Glutamatergic neuron (in vitro differentiated cells): ENCODE measurements around the gene HECTD3. TPM values are rescaled to one million over a fixed set of nuclear protein-coding genes. Genes with fewer than 3 reads are reported as not detected.

ENCODE experiments used
- DNase-seq: peaks from one replicate; pipeline ENCODE4 v3.0.0; 2022
- H3K27ac Mint-ChIP-seq: one replicate; pipeline ENCODE4 v1.8.0; 2020; ENCODE audit warnings: mild to moderate bottlenecking, mixed read lengths, inconsistent platforms; ENCODE audit not compliant: unreplicated experiment
- H3K27me3 Mint-ChIP-seq: one replicate; pipeline ENCODE4 v1.8.0; 2020; ENCODE audit warnings: mild to moderate bottlenecking, moderate library complexity, mixed read lengths, inconsistent platforms; ENCODE audit not compliant: unreplicated experiment
- H3K36me3 Mint-ChIP-seq: one replicate; pipeline ENCODE4 v1.8.0; 2020; ENCODE audit warnings: mild to moderate bottlenecking, mixed read lengths, inconsistent platforms; ENCODE audit not compliant: unreplicated experiment
- H3K4me1 Mint-ChIP-seq: one replicate; pipeline ENCODE4 v1.8.0; 2020; ENCODE audit warnings: mild to moderate bottlenecking, low read depth, mixed read lengths, inconsistent platforms; ENCODE audit not compliant: unreplicated experiment
- H3K4me3 Mint-ChIP-seq: one replicate; pipeline ENCODE4 v1.8.0; 2020; ENCODE audit warnings: mild to moderate bottlenecking, mixed read lengths, inconsistent platforms; ENCODE audit not compliant: unreplicated experiment
- H3K9me3 Mint-ChIP-seq: one replicate; pipeline ENCODE4 v1.8.0; 2020; ENCODE audit warnings: mild to moderate bottlenecking, moderate library complexity, mixed read lengths, inconsistent platforms; ENCODE audit not compliant: unreplicated experiment
- total RNA-seq: library from RNA; stranded (reverse); fragmentation: NEBNext Ultra II Directional; extraction: Animal tissue kit (Norgen Biotek cat#: 25700); gene quantifications from one replicate; pipeline ENCODE4 v1.2.1, GENCODE V29; 2021; ENCODE audit not compliant: unreplicated experiment
- TF ChIP-seq, protein P1 (sequence below): fragments of 200-600 bp; sonication (generic); IDR thresholded peaks from one replicate; pipeline ENCODE4 v1.5.0; 2021; ENCODE audit not compliant: partially characterized antibody, unreplicated experiment

The HECTD3 gene
- total RNA-seq, 1 donor from 2014 or later: 137 TPM

DNA sequence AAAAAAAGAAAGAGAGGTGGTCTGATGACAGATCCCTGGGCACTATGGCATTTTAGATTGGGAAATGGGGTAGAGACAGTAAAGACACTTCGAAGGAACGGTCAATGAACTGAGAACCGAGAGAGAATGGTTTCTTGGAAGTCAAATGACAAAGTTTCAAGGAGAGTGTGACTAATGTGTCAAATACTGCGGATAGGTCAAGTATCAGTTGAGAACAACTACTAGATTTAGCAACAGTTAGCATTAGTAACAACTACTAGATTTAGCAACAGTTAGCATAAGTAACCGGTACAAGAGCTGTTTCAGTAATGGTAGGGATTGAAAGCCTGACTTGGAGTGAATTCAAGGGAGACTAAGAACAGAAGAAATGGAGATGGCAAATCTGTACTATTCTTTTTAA lies 35.9 kb upstream of the HECTD3 start:
- Mint-ChIP-seq H3K4me3 (no peak overlapping the region), H3K36me3 (no peaks in the 10 kb centered on the region), H3K27ac (no peak overlapping the region), H3K4me1 (no peaks in the 10 kb centered on the region), H3K9me3 (peaks cover 2% of the 10 kb centered on the region), H3K27me3 (no peaks in the 10 kb centered on the region)
- TF ChIP-seq, protein P1, sequence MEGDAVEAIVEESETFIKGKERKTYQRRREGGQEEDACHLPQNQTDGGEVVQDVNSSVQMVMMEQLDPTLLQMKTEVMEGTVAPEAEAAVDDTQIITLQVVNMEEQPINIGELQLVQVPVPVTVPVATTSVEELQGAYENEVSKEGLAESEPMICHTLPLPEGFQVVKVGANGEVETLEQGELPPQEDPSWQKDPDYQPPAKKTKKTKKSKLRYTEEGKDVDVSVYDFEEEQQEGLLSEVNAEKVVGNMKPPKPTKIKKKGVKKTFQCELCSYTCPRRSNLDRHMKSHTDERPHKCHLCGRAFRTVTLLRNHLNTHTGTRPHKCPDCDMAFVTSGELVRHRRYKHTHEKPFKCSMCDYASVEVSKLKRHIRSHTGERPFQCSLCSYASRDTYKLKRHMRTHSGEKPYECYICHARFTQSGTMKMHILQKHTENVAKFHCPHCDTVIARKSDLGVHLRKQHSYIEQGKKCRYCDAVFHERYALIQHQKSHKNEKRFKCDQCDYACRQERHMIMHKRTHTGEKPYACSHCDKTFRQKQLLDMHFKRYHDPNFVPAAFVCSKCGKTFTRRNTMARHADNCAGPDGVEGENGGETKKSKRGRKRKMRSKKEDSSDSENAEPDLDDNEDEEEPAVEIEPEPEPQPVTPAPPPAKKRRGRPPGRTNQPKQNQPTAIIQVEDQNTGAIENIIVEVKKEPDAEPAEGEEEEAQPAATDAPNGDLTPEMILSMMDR: no peak
- DNase-seq: no peak

DNA sequence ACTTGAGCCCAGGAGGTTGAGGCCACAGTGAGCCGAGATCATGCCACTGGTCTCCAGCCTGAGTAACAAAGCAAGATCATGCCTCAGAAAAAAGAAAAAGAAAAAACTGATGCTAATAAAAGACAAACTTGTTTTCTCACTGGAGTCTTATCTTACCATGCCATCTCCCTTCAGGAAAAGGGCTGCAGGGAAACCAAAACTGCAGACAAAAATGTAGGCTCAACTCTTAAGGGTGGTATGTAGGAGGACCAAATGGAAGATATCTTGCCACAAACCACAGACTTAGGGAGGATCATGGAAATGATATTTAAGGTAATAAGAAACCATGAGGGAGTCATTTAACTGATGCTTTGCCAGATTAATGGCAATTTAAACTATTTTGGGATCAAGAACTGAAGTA lies 33.8 kb upstream of the HECTD3 start:
- Mint-ChIP-seq H3K27ac (no peak overlapping the region), H3K9me3 (peaks cover 2% of the 10 kb centered on the region), H3K4me1 (no peaks in the 10 kb centered on the region), H3K4me3 (no peak overlapping the region), H3K27me3 (no peaks in the 10 kb centered on the region), H3K36me3 (no peaks in the 10 kb centered on the region)
- TF ChIP-seq, protein P1: no peak
- no peak for DNase-seq

DNA sequence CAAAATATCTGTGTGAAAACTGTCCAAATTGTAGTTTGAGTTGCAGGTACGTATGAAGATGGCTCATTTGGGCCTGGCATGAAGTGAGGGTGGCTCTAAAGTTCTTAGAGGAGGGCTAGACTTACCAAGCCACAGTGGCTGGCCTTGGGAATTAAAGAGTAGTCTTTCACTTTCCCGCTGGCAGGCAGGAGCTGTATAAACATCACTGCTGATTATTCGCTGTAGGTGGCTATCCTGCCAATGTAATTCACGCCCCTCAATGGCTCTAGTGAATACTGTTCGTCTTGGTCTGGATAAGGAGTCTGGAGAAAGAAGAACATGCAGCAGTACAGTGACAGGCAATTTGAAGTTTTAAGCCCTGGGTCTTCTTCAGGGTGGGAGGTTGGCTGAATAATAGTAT lies 32.0 kb upstream of the HECTD3 start:
- Mint-ChIP-seq H3K36me3 (no peaks in the 10 kb centered on the region), H3K4me1 (no peaks in the 10 kb centered on the region), H3K27ac (no peak overlapping the region), H3K4me3 (no peak overlapping the region), H3K9me3 (peaks cover 2% of the 10 kb centered on the region), H3K27me3 (peaks cover 2% of the 10 kb centered on the region)
- no peak for DNase-seq
- TF ChIP-seq, protein P1: no peak

DNA sequence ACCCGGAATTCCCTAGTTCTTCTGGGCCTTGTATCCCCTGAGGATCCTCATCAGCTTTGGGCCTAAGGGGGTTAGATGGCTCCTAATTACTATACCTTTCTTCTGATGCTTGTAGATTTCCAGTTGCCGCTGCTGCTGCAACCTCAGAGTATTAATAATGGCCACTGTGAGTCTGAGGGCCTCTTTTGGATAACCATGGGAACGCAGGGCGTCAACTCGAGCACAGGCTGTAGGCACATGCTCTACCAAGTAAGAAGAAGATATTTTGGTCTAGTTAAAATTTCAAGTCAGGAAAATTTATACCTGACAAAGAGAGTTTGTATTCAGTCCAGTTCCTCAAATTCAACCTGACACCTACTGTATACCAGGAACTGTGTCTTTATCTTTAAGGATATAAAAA lies 29.2 kb upstream of the HECTD3 start:
- H3K36me3 Mint-ChIP-seq: no peaks in the 10 kb centered on the region
- no peak overlapping the region for H3K4me3 Mint-ChIP-seq
- H3K4me1 Mint-ChIP-seq: no peaks in the 10 kb centered on the region
- H3K27ac Mint-ChIP-seq: no peak overlapping the region
- TF ChIP-seq, protein P1: no peak
- H3K27me3 Mint-ChIP-seq: peaks cover 2% of the 10 kb centered on the region
- H3K9me3 Mint-ChIP-seq: peaks cover 2% of the 10 kb centered on the region
- DNase-seq: no peak

DNA sequence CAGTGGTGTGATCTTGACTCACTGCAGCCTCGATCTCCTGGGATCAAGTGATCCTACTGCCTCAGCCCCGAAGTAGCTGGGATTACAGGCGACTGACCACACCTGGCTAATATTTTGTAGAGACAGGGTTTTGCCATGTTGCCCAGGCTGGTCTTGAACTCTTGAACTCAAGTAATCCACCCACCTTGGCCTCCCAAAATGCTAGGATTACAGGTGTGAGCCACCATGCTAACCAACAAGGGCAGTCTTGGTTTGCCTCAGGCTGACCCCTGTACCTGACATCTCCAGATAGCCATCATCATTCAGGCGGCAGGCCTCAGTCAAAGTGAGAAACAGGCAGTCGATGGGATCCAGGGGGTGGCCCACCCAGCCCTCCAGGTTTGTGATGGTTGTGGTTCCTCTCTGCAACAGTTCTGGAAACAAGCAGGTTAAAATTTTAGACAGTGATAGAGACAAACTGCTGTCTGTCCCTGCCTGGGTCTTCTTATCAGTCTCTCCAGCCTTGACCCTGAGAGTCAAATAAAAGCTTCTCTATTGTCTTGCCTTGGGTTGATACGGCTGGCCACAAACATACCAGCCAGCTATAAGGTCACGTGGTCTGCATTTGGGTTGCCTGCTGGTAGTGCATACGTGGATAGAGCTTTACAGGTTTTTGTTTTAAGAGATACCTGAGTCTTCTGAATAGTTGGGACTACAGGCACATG lies 27.7 kb upstream of the HECTD3 start:
- no peak overlapping the region for H3K27ac Mint-ChIP-seq
- H3K9me3 Mint-ChIP-seq: peaks cover 2% of the 10 kb centered on the region
- TF ChIP-seq, protein P1: no peak
- no peaks in the 10 kb centered on the region for H3K36me3 Mint-ChIP-seq
- no peak overlapping the region for H3K4me3 Mint-ChIP-seq
- no peak for DNase-seq
- peaks cover 2% of the 10 kb centered on the region for H3K27me3 Mint-ChIP-seq
- H3K4me1 Mint-ChIP-seq: no peaks in the 10 kb centered on the region
